Measurements from ENCODE around the gene RSBN1.
"Not testable (repeated sequence)": the region's sequence is repeated elsewhere in the genome, so short reads cannot be mapped to it uniquely, and the experiment has no call there.

The RSBN1 gene

DNA sequence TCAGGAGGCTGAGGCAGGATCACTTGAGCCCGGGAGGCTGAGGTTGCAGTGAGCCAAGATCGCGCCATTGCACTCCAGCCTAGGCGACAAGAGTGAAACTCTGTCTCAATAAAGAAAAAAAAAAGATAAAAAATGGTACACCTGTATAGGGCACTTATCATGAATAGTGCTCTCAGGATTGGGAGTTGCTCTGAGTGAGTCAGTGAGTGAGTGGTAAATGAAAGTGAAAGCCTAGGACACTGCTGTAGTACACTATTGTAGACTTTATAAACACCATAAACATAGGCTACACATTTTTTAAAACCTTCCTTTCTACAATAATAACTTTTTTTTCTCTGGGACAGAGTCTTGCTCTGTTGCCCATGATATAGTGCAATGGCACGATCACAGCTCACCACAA, 69.8 kb downstream of the RSBN1 start:
- no peak for DNase-seq (ENCODE audit: low read depth)

GRCh38 chr1:113734357-113735055, 77.8 kb downstream of the RSBN1 start:
- DNase-seq (ENCODE audit: low read depth), result no peak

DNA sequence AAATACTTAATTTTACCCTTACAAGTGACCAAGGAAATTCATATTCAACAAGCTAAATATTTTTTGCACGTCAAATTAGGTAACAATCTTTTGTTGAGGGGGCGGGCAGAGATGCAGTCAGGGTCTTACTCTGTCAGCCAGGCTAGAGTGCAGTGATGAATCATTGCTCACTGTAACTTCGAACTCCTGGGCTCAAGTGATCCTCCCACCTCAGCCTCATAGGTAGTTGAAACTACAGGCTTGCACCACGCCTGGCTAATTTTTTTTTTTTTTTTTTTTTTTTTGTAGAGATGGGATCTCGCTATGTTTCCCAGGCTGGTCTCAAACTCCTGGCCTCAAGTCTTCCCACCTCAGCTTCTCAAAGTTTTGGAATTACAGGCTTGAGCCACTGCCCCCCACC, 79.5 kb downstream of the RSBN1 start:
- no peak for DNase-seq (ENCODE audit: low read depth)

GRCh38 chr1:113721010-113721409, 91.3 kb downstream of the RSBN1 start:
- no peak for DNase-seq (ENCODE audit: low read depth)

DNA sequence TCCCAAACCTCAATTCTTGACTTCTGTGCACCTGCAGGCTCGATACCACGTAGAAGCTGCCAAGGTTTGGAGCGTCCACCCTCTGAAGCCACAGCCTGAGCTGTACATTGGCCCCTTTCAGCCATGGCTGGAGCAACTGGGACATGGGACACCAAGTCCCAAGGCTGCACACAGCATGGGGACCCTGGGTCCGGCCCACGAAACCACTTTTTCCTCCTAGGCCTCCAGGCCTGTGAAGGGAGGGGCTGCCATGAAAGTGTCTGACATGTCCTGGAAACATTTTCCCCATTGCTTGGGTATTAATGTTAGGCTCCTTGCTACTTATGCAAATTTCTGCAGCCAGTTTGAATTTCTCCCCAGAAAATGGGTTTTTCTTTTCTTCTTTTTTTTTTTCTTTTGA, 93.7 kb downstream of the RSBN1 start:
- not testable (repeated sequence) for DNase-seq (ENCODE audit: low read depth)

DNA sequence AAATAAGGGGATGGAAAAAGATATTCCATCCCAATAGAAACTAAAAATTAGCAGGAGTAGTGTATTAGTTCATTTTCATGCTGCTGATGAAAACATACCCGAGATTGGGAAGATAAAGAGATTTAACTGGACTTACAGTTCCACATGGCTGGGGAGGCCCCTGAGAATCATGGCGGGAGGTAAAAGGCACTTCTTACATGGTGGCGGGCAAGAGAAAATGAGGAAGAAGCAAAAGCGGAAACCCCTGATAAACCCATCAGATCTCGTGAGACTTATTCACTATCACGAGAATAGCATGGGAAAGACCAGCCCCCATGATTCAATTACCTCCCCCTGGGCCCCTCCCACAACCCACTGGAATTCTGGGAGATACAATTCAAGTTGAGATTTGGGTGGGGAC, 94.8 kb downstream of the RSBN1 start:
- not testable (repeated sequence) for DNase-seq (ENCODE audit: low read depth)

DNA sequence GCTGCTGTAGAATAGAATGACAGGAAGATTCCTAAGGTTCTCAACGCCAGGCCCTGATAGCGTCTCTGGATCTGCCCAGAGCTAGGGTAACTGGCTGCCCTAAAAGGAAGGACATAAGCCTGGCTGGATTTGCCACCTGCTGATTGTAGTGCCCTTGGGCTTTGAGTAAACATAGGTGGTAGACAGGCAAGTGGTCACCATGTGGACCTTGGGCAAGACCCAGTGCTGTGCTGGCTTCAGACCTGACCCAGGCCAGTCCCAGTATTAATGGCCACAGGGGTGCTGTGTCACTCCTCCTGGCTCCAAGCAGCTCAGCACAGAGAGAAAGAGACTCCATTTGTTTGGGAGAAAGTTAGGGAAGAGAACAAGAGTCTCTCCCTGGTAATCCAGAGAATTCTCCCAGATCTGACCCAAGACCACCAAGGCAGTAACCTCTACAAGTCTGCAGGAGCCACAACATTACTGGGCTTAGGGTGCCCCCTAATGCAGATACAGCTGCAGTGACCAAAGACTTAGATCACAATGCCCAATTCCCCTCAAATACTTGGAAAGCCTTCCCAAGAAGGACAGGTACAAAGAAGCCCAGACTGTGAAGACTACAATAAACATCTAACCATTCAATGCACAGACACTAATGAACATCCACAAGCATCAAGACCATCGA, 97.5 kb downstream of the RSBN1 start:
- no peak for DNase-seq (ENCODE audit: low read depth)
